NB4 (cell line): Measurements from ENCODE around the gene AEBP2.

Experiments used
- DNase-seq: peaks from one replicate; pipeline ENCODE4 v3.0.0; 2010; ENCODE audit warnings: low read depth
- H3K4me3 ChIP-seq: one replicate; pipeline ENCODE4 v1.5.1; 2011; ENCODE audit warnings: mild to moderate bottlenecking, low read depth, low read length, moderate library complexity
- CTCF ChIP-seq: IDR thresholded peaks from one replicate; pipeline ENCODE4 v1.5.1; 2012; ENCODE audit warnings: low read depth, low read length
- MAX ChIP-seq: IDR thresholded peaks from 2 replicates; pipeline ENCODE4 v1.6.1; 2011; ENCODE audit warnings: low read depth, low read length
- MYC ChIP-seq: IDR thresholded peaks from 2 replicates; pipeline ENCODE4 v1.6.1; 2011; ENCODE audit warnings: low read depth, low read length
- POLR2A ChIP-seq: IDR thresholded peaks from 2 replicates; pipeline ENCODE4 v1.6.1; 2011; ENCODE audit warnings: mild to moderate bottlenecking; ENCODE audit not compliant: insufficient read length; ENCODE audit errors: extremely low read depth

Gene AEBP2

DNA sequence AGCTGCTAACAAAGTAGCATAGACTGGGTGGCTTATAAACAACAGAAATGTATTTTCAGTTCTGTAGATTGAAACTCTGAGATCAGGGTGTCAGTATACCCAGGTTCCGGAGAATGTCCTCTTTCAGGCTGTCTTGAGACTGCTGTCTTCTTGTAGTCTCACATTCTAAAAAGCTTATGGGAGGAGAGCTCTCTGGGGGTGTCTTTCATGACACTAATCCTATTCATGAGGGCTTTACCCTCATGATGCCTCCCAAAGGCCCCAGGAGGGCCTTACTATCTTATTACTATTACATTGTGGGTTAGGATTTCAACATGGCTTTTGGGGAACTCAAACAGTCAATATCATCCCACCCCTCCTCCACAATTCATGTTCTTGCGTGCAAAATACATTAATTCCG is 94.3 kb downstream of the AEBP2 start:
- peak; percentile 57 for DNase-seq
- TF ChIP-seq POLR2A, result no peak
- no peak for TF ChIP-seq CTCF
- no peak for TF ChIP-seq MAX
- TF ChIP-seq MYC, result no peak
- no peak overlapping the region for H3K4me3 ChIP-seq

GRCh38 chr12:19539071-19539470 is 99.8 kb downstream of the AEBP2 start:
- no peak for DNase-seq
- H3K4me3 ChIP-seq, result no peak overlapping the region
- no peak for TF ChIP-seq CTCF
- no peak for TF ChIP-seq POLR2A
- no peak for TF ChIP-seq MYC
- no peak for TF ChIP-seq MAX

DNA sequence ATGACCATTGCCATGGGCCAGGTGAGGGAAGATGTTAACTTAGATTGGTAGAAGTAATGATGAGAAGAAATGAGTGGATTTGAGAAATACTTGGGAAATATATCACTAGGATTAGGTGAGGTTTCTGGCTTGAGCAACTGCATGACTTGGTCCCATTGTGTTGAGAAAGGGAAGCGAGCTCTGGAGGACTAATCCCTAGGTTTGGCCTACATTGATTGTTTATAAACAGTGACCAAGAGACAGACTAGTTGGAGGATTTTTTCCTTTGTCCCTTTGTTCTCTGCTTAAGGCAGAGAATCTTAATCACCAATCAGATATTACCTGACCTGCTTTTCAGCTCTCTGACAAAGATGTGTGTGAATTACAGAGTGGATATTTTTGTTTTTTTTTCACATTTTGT is 100.5 kb downstream of the AEBP2 start:
- no peak overlapping the region for H3K4me3 ChIP-seq
- no peak for DNase-seq
- TF ChIP-seq MYC, result no peak
- no peak for TF ChIP-seq POLR2A
- TF ChIP-seq CTCF, result no peak
- no peak for TF ChIP-seq MAX

DNA sequence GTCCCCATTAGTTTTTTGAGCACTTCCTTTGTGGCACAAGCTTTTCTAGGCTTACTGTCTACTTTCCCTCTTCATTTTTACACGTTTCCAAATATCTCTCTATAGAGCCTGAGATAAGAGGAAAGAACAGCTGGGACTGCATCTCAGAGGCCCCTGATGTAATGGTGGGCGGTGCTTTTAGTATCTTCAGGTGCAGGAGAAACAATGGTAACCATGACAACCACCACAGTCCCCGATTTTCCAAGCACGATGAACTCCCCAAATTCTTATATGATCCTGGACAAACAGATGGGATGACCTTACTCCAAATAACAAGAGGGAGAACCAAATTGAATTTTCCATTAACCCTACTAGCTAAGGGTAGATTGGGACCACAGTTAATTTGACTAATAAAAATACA is 103.3 kb downstream of the AEBP2 start:
- TF ChIP-seq MAX (no peak), POLR2A (no peak), CTCF (no peak), MYC (no peak)
- no peak overlapping the region for H3K4me3 ChIP-seq
- no peak for DNase-seq

- TF ChIP-seq MYC, result no peak
- TF ChIP-seq CTCF, result no peak
- no peak for TF ChIP-seq MAX
- no peak for TF ChIP-seq POLR2A
- no peak for DNase-seq
Measured at GRCh38 chr12:19544353-19544752, 105.1 kb downstream of the AEBP2 start.

GRCh38 chr12:19545301-19545700 is 106.0 kb downstream of the AEBP2 start:
- no peak overlapping the region for H3K4me3 ChIP-seq
- DNase-seq, result no peak
- no peak for TF ChIP-seq POLR2A
- no peak for TF ChIP-seq MAX
- TF ChIP-seq MYC, result no peak

More at GRCh38 chr12:19544353-19544752, 105.1 kb downstream of the AEBP2 start:
- H3K4me3 ChIP-seq, result no peak overlapping the region
